ENCODE data around the gene TLR5. TPM values are rescaled to one million over a fixed set of nuclear protein-coding genes. Genes with fewer than 3 reads are reported as not detected.

TLR5 gene
- total RNA-seq, 6 experiments from 2014 or later, result 0.84 to 3.3 (median 2.5) TPM

DNA sequence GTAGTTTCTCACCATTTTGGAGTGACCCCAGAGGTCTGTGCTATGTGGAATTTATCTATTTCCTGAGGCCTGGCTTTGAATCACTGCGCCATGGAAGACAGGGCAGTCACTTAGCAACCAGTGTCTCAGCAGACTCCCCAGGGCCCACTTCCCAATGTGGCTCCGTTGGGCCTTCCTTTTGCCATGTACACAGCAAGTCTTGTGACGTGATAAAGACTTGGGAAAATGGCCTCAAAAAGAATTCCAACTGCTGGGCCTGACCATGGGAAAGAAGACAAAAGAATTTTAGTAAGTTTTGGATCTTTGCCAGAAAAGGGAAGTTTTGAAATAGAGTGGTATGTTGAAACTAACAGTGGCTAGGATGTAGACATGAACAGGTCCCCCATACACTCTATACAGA, 36.2 kb downstream of the TLR5 start:
- Histone ChIP-seq H3K36me3 (no peaks in the 10 kb centered on the region), H3K27ac (no peak overlapping the region), H3K4me1 (no peaks in the 10 kb centered on the region), H3K9me3 (no peaks in the 10 kb centered on the region), H3K27me3 (no peaks in the 10 kb centered on the region), H3K4me3 (no peak overlapping the region)
- ATAC-seq (no peak), DNase-seq (no peak)
- WGBS (ENCODE audit: insufficient coverage, low coverage, low lambda C conversion rate, missing lambda C conversion rate), result 86% methylated on average over 3 of the region's 3 CpGs
- intact Hi-C loops (cut with DNase I), result no loop called here
- TF ChIP-seq, protein P1, sequence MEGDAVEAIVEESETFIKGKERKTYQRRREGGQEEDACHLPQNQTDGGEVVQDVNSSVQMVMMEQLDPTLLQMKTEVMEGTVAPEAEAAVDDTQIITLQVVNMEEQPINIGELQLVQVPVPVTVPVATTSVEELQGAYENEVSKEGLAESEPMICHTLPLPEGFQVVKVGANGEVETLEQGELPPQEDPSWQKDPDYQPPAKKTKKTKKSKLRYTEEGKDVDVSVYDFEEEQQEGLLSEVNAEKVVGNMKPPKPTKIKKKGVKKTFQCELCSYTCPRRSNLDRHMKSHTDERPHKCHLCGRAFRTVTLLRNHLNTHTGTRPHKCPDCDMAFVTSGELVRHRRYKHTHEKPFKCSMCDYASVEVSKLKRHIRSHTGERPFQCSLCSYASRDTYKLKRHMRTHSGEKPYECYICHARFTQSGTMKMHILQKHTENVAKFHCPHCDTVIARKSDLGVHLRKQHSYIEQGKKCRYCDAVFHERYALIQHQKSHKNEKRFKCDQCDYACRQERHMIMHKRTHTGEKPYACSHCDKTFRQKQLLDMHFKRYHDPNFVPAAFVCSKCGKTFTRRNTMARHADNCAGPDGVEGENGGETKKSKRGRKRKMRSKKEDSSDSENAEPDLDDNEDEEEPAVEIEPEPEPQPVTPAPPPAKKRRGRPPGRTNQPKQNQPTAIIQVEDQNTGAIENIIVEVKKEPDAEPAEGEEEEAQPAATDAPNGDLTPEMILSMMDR (IDR thresholded peaks at IDR 0.05), result no peak
- no peak for TF ChIP-seq POLR2A (IDR thresholded peaks at IDR 0.05)

DNA sequence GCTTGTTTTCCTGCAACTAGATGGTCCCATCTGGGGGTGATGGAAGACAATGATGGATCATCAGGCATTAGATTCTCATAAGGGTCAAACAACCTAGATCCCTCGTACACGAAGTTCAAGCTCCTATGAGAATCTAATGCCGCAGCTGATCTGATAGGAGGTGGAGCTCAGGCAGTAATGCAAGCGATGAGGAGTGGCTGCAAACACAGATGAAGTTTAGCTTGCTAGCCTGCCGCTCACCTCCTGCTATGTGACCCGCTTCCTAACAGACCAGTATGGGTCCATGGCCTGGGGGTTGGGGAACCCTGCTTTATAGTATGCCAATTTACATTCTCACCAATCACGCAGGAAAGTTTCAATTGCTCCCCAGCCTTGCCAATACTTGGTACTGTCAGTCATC, 37.5 kb downstream of the TLR5 start:
- Histone ChIP-seq H3K27me3 (no peaks in the 10 kb centered on the region), H3K36me3 (no peaks in the 10 kb centered on the region), H3K9me3 (no peaks in the 10 kb centered on the region), H3K4me3 (no peak overlapping the region), H3K4me1 (no peaks in the 10 kb centered on the region), H3K27ac (no peak overlapping the region)
- TF ChIP-seq, protein P1 (IDR thresholded peaks at IDR 0.05), result no peak
- no peak for TF ChIP-seq POLR2A (IDR thresholded peaks at IDR 0.05)
- 93% methylated on average over 4 of the region's 7 CpGs for WGBS (ENCODE audit: insufficient coverage, low coverage, low lambda C conversion rate, missing lambda C conversion rate)
- DNase-seq (no peak), ATAC-seq (no peak)
- intact Hi-C loops (cut with DNase I), result no loop called here

DNA sequence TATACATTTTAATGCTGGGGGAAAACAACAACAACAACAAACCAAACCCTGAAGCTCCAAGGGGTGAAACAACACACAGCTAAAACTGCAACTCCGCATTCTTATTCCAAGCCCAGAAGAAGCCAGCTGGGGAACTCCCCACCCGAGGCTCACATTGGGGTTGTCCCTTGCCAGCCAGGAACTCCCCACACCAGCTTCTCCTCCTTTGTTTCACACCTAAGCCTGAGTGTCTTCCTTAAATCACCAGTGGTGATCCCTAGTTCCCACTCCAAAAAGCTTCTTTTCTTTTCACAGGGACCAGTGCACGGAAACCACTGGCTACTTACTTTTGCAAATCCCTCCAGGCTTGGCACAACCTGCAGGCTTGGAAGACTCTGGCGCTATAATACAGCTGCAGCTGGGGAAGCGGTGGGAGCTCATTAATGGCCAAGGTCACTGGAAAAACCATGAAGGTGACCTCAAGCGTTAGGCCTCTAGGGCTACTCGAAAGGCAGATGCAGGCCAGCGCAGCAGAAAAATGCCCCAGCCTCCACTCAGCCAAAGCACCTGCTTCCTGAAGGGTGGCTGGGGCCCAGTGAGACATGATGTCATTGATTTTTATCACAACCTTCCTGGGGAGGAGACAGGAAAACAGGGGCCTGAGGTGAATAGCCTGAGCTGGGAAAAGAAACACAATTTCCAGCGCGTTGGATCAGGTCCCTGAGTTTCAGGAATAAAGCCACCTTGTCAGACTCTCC, 40.1 kb downstream of the TLR5 start:
- Histone ChIP-seq H3K27ac (no peak overlapping the region), H3K36me3 (no peaks in the 10 kb centered on the region), H3K4me3 (no peak overlapping the region), H3K9me3 (no peaks in the 10 kb centered on the region), H3K4me1 (no peaks in the 10 kb centered on the region), H3K27me3 (no peaks in the 10 kb centered on the region)
- intact Hi-C loops (cut with DNase I), result no loop called here
- ATAC-seq (peak in 1 of 4 donors; percentile 77), DNase-seq (no peak)
- WGBS (ENCODE audit: insufficient coverage, low coverage, low lambda C conversion rate, missing lambda C conversion rate), result 75% methylated on average over 9 of the region's 10 CpGs
- no peak for TF ChIP-seq POLR2A (IDR thresholded peaks at IDR 0.05)
- TF ChIP-seq, protein P1 (IDR thresholded peaks at IDR 0.05), result no peak

DNA sequence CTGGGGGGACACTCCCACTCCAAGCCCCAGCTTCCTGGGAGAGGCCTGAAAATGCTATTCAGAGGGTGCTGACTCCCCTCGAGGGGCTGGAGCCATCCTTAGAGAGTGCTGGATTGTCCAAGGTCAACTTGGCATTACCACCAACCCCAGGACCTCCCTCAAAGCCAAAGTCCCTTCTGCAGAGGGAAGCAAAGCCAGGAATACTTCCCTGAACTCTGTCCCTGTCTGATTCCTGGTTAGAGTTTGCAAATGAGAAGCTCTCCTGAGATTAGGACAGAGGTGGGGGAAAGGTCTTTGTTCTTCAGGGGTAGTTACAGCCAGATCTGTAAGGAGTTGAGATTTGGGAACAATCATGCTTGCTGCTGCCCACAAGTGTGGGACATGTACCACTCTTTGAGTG, 45.3 kb downstream of the TLR5 start:
- H3K36me3 ChIP-seq, result no peaks in the 10 kb centered on the region
- no peak for DNase-seq
- ATAC-seq, result peak; percentile 12 to 65 (median 39)
- H3K4me3 ChIP-seq, result no peak overlapping the region
- no peaks in the 10 kb centered on the region for H3K9me3 ChIP-seq
- intact Hi-C loops (cut with DNase I), result no loop called here
- TF ChIP-seq POLR2A (IDR thresholded peaks at IDR 0.05), result no peak
- TF ChIP-seq, protein P1 (IDR thresholded peaks at IDR 0.05), result no peak
- H3K27me3 ChIP-seq, result no peaks in the 10 kb centered on the region
- H3K27ac ChIP-seq, result no peak overlapping the region
- WGBS (ENCODE audit: insufficient coverage, low coverage, low lambda C conversion rate, missing lambda C conversion rate), result no CpG with 5 or more reads among the region's 1 CpG
- H3K4me1 ChIP-seq, result no peaks in the 10 kb centered on the region
